AG09309 (cell line): ENCODE measurements around the gene ARL16.

ENCODE experiments used
- DNase-seq: peaks from one replicate; pipeline ENCODE4 v3.0.0-alpha.2; 2010; ENCODE audit warnings: low read depth
- H3K4me3 ChIP-seq: 2 replicates; pipeline ENCODE4 v1.5.1; 2011; ENCODE audit warnings: mild to moderate bottlenecking, low read depth, low read length, moderate library complexity; ENCODE audit not compliant: control insufficient read depth
- TF ChIP-seq, protein P1 (sequence below): IDR thresholded peaks from 2 replicates; pipeline ENCODE4 v1.5.1; 2011; ENCODE audit warnings: mild to moderate bottlenecking, low read depth, low read length, inconsistent platforms; ENCODE audit not compliant: insufficient read depth, control insufficient read depth; ENCODE audit errors: missing control alignments

ARL16 gene

DNA sequence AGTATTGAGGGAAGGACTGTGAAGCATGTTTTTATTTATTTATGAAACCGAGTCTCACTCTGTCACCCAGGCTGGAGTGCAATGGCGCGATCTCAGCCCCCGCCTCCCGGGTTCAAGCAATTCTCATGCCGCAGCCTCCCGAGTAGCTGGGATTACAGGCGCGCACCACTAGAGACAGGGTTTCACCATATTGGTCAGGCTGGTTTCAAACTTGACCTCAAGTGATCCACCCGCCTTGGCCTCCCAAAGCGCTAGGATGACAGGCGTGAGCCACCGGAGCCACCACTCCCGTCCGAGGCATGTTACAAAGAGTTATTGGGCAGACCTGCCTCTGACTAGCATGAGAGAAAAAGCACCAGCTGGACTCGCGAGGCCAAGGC lies 22.6 kb upstream of the ARL16 start:
- TF ChIP-seq, protein P1, sequence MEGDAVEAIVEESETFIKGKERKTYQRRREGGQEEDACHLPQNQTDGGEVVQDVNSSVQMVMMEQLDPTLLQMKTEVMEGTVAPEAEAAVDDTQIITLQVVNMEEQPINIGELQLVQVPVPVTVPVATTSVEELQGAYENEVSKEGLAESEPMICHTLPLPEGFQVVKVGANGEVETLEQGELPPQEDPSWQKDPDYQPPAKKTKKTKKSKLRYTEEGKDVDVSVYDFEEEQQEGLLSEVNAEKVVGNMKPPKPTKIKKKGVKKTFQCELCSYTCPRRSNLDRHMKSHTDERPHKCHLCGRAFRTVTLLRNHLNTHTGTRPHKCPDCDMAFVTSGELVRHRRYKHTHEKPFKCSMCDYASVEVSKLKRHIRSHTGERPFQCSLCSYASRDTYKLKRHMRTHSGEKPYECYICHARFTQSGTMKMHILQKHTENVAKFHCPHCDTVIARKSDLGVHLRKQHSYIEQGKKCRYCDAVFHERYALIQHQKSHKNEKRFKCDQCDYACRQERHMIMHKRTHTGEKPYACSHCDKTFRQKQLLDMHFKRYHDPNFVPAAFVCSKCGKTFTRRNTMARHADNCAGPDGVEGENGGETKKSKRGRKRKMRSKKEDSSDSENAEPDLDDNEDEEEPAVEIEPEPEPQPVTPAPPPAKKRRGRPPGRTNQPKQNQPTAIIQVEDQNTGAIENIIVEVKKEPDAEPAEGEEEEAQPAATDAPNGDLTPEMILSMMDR = no peak
- no peak overlapping the region for H3K4me3 ChIP-seq
- no peak for DNase-seq

DNA sequence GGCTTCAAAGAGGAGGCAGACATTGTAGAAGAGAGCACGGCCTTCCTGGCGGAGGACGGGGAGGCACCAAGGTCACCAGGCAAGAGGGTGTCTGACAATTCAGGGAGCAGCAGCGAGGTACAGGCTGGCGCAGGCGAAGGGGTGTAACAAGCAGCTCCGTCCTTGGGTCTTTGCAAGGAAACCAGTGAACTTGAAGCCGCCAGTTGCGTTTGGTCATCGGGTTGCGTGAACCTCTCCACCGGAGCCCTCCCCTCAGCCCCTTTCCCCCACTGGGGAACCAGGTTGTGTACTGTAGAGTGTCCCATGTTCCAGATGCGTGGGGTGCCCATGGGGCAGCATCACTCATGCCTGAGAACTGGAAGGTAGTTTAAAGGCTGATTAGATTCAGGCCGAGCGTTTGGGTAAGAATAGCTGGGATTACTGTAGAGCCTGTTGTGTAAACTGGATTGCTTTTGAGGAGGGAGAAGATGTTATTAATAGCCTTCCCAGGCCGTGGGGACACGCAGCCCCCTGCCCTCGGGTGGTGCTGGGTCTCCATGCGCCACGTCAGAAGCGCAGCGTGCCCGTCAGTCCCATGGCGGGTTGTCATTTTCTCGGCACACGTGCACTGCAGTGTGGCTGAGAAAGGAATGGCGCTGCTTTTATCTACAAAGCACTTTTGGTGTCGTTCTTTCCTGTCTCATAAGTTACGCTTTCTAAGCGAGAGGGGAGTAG lies 22.1 kb upstream of the ARL16 start:
- TF ChIP-seq, protein P1 = no peak
- no peak overlapping the region for H3K4me3 ChIP-seq
- DNase-seq = no peak

DNA sequence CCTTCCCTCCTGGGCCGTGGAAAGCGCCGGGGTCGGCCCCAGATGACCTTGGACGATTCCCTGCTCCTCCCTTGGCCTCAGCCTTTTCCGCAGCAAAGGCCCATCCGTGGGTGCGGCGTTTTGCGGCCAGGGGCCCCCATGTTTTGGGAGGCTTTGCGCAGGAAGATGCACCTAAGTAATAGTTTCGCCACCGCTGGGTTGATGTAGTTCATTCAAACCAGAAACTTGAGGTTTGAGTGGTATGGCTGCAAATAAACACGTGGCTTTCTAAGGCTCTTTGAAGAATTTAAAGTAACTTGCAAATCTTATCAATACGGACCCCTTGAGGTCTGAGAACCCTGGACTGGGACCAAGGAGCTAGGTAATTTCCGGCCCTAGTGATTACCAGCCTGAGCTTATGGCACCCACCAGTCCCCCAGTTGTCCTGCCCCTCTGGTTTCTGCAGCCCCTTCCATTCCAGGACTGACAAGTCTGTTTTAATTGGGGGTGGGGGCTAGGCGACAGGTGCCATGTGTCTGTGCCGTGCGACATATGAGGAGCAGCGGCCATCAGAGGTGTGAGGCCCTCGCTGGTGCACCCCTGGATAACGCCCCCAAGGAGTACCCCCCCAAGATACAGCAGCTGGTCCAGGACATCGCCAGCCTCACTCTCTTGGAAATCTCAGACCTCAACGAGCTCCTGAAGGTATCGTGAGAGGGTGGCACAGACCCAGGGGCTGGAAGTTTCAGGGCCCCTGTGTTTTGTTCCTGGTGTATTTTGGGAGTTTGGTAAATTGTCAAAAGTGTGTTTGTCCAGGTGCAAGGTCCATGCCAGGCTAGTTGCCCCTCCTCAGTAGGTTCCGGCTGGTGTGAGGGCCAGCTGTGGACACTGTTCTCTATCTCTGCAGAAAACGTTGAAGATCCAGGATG lies 20.4 kb upstream of the ARL16 start:
- peak overlapping the region; percentile 77 for H3K4me3 ChIP-seq
- TF ChIP-seq, protein P1 = no peak
- no peak for DNase-seq

DNA sequence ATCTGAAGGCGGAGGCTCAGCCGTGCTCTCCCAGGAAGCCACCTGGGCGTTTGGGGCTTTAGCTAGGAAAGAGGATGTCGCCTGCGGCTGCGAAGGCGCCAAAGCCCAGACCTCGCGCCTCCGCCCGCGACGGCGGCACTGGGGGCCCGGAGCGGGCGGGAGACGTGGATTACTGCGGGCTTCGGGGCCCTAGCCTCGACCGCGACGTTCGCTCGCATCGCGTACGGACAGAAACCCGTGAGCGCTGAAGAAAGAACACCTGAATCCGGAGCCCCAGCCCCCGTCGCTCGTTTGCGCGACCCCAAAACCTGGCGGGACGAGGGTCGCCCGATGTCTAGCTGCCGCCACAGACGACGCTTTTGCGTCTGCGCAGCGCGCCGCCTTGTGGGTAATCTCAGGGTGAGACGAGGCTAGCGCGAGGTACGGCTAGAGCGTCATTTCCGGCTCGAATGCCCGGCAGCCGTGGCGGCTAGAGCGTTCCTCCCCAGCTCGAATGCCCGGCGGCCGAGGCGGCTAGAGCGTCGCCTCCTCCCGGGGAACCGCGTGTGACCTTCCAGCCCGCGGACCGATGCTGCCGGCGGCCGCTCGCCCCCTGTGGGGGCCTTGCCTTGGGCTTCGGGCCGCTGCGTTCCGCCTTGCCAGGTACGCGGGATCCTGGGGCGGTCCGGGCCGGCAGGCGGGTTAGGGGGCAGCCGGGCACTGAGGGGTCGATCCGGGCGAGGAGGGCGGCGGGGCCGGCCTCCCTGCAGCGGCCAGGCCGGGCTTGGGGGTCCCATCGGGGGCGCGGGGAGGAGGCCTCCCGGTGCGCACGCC lies 19.5 kb upstream of the ARL16 start, which contains the start of gene MRPL12:
TSS of gene MRPL12 (plus strand) at position 434 of the 813 bp plus-strand sequence. CDS start at position 569, 135 bp downstream.
- DNase-seq = peak; percentile 45
- TF ChIP-seq, protein P1 = no peak
- H3K4me3 ChIP-seq = peak within 1 kb of the TSS; percentile 77

DNA sequence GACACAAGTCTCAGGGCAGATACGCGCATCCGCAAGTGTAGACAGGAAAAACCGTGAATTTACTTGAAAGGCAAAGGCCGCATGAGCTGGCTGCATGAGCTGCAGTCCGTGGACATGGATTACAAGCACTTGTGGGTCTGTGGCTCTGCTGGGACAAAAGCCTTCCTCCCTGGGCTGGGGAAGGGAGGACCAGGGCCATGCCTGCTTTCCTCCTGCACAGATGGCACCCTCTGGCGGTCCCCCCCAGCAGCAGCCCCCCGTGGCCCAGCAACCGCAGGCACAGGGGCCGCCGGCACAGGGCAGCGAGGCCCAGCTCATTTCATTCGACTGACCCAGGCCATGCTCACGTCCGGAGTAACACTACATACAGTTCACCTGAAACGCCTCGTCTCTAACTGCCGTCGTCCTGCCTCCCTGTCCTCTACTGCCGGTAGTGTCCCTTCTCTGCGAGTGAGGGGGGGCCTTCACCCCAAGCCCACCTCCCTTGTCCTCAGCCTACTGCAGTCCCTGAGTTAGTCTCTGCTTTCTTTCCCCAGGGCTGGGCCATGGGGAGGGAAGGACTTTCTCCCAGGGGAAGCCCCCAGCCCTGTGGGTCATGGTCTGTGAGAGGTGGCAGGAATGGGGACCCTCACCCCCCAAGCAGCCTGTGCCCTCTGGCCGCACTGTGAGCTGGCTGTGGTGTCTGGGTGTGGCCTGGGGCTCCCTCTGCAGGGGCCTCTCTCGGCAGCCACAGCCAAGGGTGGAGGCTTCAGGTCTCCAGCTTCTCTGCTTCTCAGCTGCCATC lies 17.9 kb upstream of the ARL16 start:
- DNase-seq = no peak
- TF ChIP-seq, protein P1 = peak; percentile 7
- peak overlapping the region; percentile 8; the same call in 1 of the 2 replicates for H3K4me3 ChIP-seq
